ENCODE results near the gene NAA38.
"Not testable (repeated sequence)": the region's sequence is repeated elsewhere in the genome, so short reads cannot be mapped to it uniquely, and the experiment has no call there.

Gene NAA38

GRCh38 chr17:7820231-7820630, 37.1 kb downstream of the NAA38 start:
- TF ChIP-seq ZNF274 (IDR thresholded peaks at IDR 0.05; ENCODE audit: low read depth, low read length): no peak
- H3K4me3 ChIP-seq (ENCODE audit: low read length): no peak overlapping the region

DNA sequence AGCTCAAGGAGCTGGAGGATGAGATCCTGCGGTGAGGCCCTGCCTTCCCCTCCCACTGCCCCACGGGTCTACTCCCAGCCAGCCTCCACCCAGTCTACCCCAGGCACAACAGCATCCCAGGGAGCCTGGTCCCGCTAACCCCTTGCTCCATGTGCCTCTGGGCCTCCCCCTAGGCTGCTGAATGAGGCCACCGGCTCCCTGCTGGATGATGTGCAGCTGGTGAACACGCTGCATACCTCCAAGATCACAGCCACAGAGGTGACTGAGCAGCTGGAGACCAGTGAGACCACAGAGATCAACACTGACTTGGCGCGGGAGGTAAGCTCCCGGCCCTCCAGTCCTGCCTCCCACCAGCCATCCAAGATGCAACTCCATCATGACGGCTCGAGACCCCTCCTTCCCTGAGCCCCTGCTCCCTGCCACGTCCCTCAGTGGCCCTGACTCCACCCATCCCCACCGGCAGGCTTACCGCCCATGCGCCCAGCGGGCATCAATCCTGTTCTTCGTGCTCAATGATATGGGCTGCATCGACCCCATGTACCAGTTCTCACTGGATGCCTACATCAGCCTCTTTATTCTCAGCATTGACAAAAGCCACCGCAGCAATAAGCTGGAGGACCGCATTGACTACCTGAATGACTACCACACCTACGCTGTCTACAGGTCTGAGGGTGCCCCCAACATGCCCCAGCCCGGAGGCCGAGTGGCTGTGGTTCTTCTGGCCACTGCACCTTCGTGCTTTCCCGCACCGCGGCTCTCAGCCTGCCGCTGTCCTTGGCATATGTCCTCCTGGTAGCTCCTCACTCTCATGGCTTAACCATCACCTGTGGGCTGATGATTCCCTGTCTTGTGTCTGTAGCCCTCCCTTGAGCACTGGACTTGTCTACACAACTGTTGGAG, 38.4 kb downstream of the NAA38 start:
- H3K4me3 ChIP-seq (ENCODE audit: low read length): no peak overlapping the region
- no peak for TF ChIP-seq ZNF274 (IDR thresholded peaks at IDR 0.05; ENCODE audit: low read depth, low read length)

GRCh38 chr17:7818026-7818425, 39.3 kb downstream of the NAA38 start:
- no peak overlapping the region for H3K4me3 ChIP-seq (ENCODE audit: low read length)
- TF ChIP-seq ZNF274 (IDR thresholded peaks at IDR 0.05; ENCODE audit: low read depth, low read length): no peak

GRCh38 chr17:7817643-7817964, 39.8 kb downstream of the NAA38 start:
- no peak overlapping the region for H3K4me3 ChIP-seq (ENCODE audit: low read length)
- TF ChIP-seq ZNF274 (IDR thresholded peaks at IDR 0.05; ENCODE audit: low read depth, low read length): no peak

- H3K4me3 ChIP-seq (ENCODE audit: low read length): no peak overlapping the region
- TF ChIP-seq ZNF274 (IDR thresholded peaks at IDR 0.05; ENCODE audit: low read depth, low read length): no peak
Observed at GRCh38 chr17:7816926-7817642, 40.3 kb downstream of the NAA38 start.

DNA sequence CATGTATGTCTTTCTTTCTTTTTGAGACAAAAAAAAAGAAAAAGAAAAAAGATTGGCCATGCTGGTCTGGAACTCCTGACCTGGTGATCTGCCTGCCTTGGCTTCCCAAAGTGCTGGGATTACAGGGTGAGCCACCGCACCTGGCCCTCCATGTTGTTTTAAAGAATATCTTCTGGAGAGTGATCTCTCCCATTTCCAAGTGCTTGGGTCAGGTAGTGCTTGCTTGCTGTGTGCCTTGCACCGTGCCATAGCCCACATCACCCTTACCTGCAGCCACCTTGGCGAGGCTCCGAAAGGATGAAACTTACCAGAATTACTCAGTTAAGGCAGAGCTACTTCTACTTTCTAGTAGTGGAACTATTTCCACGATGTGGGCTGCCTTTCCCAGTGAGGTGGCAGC, 42.4 kb downstream of the NAA38 start:
- TF ChIP-seq ZNF274 (IDR thresholded peaks at IDR 0.05; ENCODE audit: low read depth, low read length): no peak

DNA sequence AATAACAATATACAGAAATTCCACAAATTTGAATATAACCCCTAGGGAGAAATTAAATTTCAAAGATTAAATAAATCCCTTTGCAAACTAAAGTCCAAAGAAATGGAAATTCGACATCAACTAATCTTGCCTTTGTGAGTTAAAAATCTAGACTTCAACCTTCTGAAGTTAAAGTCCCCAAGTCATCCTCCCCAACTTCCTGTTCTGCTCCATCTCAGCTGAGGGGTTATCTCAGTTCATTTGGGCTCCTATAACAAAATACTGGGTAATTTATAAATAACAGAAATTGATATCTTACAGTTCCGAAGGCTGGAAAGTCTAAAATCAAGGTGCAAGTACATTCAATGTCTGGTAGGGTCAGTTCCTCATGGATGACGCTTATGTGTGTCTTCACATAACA, 46.1 kb downstream of the NAA38 start:
- no peak overlapping the region for H3K4me3 ChIP-seq (ENCODE audit: low read length)
- TF ChIP-seq ZNF274 (IDR thresholded peaks at IDR 0.05; ENCODE audit: low read depth, low read length): no peak

More for the DNA sequence above, 42.4 kb downstream of the NAA38 start:
- no peak overlapping the region for H3K4me3 ChIP-seq (ENCODE audit: low read length)

DNA sequence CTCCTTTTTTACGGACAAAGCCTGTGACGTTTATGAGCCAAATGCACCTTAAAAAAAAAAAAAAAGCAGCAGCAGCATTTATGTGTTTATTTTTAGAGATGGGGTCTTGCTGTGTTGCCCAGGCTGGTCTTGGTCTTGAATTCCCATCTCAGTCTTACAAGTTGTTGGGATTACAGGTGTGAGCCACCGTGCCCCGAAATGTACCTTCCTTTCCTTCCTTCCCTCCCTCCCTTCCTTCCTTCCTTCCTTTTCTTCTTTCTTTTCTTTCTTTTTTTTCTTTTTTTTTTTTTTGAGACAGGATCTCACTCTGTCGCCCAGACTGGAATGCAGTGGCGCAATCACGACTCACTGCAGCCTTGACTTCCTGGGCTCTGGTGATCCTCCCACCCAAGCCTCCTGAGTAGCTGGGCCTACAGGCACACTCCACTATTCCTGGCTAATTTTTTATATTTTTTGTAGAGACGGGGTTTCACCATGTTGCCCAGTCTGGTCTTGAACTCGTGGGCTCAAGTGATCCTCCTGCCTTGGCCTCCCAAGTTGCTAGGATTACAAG, 47.5 kb downstream of the NAA38 start:
- H3K4me3 ChIP-seq (ENCODE audit: low read length): not testable (repeated sequence)

- TF ChIP-seq ZNF274 (IDR thresholded peaks at IDR 0.05; ENCODE audit: low read depth, low read length): no peak
- no peak overlapping the region for H3K4me3 ChIP-seq (ENCODE audit: low read length)
Observed at GRCh38 chr17:7809086-7809790, 48.1 kb downstream of the NAA38 start.

GRCh38 chr17:7807206-7807605, 50.2 kb downstream of the NAA38 start:
- H3K4me3 ChIP-seq (ENCODE audit: low read length): no peak overlapping the region
- no peak for TF ChIP-seq ZNF274 (IDR thresholded peaks at IDR 0.05; ENCODE audit: low read depth, low read length)

Measured in GM08714 (cell line).